Trophoblast cell (in vitro differentiated cells and primary cell): ENCODE data around the gene HBA2.
"Not testable (repeated sequence)": the region's sequence is repeated elsewhere in the genome, so short reads cannot be mapped to it uniquely, and the experiment has no call there.

ENCODE experiments used
- DNase-seq, 2 donors: peaks; one replicate each; pipeline ENCODE4 v3.0.0-alpha.2; 2016
- H2AFZ ChIP-seq: 2 replicates; pipeline ENCODE4 v1.6.1; 2013; ENCODE audit warnings: low read length, moderate library complexity, mild to moderate bottlenecking; ENCODE audit not compliant: insufficient read depth, poor library complexity
- H2AK5ac ChIP-seq: 2 replicates; pipeline ENCODE4 v1.6.1; 2013; ENCODE audit warnings: mild to moderate bottlenecking, low read length
- H2BK120ac ChIP-seq: 2 replicates; pipeline ENCODE4 v1.6.1; 2013; ENCODE audit warnings: low read length, mild to moderate bottlenecking, moderate library complexity; ENCODE audit not compliant: insufficient read depth, poor library complexity
- H2BK12ac ChIP-seq: 2 replicates; pipeline ENCODE4 v1.6.1; 2013; ENCODE audit warnings: mild to moderate bottlenecking, low read length, moderate library complexity
- H2BK5ac ChIP-seq: 2 replicates; pipeline ENCODE4 v1.6.1; 2013; ENCODE audit warnings: low read length, low read depth, moderate library complexity, mild to moderate bottlenecking; ENCODE audit not compliant: poor library complexity
- H3K14ac ChIP-seq: 2 replicates; pipeline ENCODE4 v1.6.1; 2013; ENCODE audit warnings: mild to moderate bottlenecking, low read length
- H3K18ac ChIP-seq: 2 replicates; pipeline ENCODE4 v1.6.1; 2013; ENCODE audit warnings: mild to moderate bottlenecking, low read length
- H3K23ac ChIP-seq: 2 replicates; pipeline ENCODE4 v1.6.1; 2013; ENCODE audit warnings: low read length
- H3K27ac ChIP-seq: 2 replicates; pipeline ENCODE4 v1.5.1; 2013; ENCODE audit warnings: low read depth, mild to moderate bottlenecking, inconsistent platforms, low read length, moderate library complexity
- H3K27me3 ChIP-seq: 2 replicates; pipeline ENCODE4 v1.6.1; 2013; ENCODE audit warnings: inconsistent platforms, mild to moderate bottlenecking, low read length, moderate library complexity; ENCODE audit not compliant: insufficient read depth
- H3K36me3 ChIP-seq, 2 experiments: 1 replicate in 1 of 2; 2 replicates in 1 of 2; pipeline ENCODE4 v1.6.1; 2013; ENCODE audit warnings: low read length in 2 of 2, mild to moderate bottlenecking in 2 of 2, moderate library complexity in 1 of 2; ENCODE audit not compliant: insufficient read depth in 2 of 2, control insufficient read depth in 1 of 2
- H3K4ac ChIP-seq: 2 replicates; pipeline ENCODE4 v1.6.1; 2013; ENCODE audit warnings: low read depth, mild to moderate bottlenecking, low read length, moderate library complexity
- H3K4me1 ChIP-seq, 2 experiments: 1 replicate in 1 of 2; 2 replicates in 1 of 2; pipeline ENCODE4 v1.6.1; 2013; ENCODE audit warnings: low read length in 2 of 2, mild to moderate bottlenecking in 2 of 2, moderate library complexity in 1 of 2; ENCODE audit not compliant: insufficient read depth in 2 of 2, control insufficient read depth in 1 of 2
- H3K4me2 ChIP-seq: 2 replicates; pipeline ENCODE4 v1.6.1; 2013; ENCODE audit warnings: inconsistent platforms, mild to moderate bottlenecking, low read length, moderate library complexity
- H3K4me3 ChIP-seq: 2 replicates; pipeline ENCODE4 v1.5.1; 2013; ENCODE audit warnings: mild to moderate bottlenecking, low read depth, low read length, inconsistent platforms
- H3K79me1 ChIP-seq: one replicate; pipeline ENCODE4 v1.6.1; 2013; ENCODE audit warnings: low read length
- H3K79me2 ChIP-seq: 2 replicates; pipeline ENCODE4 v1.6.1; 2013; ENCODE audit warnings: low read length, mild to moderate bottlenecking; ENCODE audit not compliant: control insufficient read depth, insufficient read depth, poor library complexity
- H3K9ac ChIP-seq: 2 replicates; pipeline ENCODE4 v1.6.1; 2013; ENCODE audit warnings: mild to moderate bottlenecking, low read length
- H3K9me3 ChIP-seq: 2 replicates; pipeline ENCODE4 v1.6.1; 2013; ENCODE audit warnings: low read depth, mild to moderate bottlenecking, control low read depth, inconsistent platforms, low read length; ENCODE audit not compliant: insufficient read depth
- H4K12ac ChIP-seq: 2 replicates; pipeline ENCODE4 v1.6.1; 2013; ENCODE audit warnings: low read depth, mild to moderate bottlenecking, low read length, moderate library complexity
- H4K8ac ChIP-seq: 2 replicates; pipeline ENCODE4 v1.6.1; 2013; ENCODE audit warnings: low read depth, mild to moderate bottlenecking, low read length, moderate library complexity
- H4K91ac ChIP-seq: one replicate; pipeline ENCODE4 v1.6.1; 2013; ENCODE audit warnings: low read depth, mild to moderate bottlenecking, low read length, moderate library complexity
- WGBS: extraction: QIAGEN DNeasy Blood & Tissue Kit; methylation state at CpG from one replicate; pipeline ENCODE4 v1.1.7; 2013; ENCODE audit warnings: missing lambda C conversion rate; ENCODE audit not compliant: insufficient read length, insufficient coverage; ENCODE audit errors: extremely low coverage; 5-methylcytosine and 5-hydroxymethylcytosine counted together

Gene HBA2

DNA sequence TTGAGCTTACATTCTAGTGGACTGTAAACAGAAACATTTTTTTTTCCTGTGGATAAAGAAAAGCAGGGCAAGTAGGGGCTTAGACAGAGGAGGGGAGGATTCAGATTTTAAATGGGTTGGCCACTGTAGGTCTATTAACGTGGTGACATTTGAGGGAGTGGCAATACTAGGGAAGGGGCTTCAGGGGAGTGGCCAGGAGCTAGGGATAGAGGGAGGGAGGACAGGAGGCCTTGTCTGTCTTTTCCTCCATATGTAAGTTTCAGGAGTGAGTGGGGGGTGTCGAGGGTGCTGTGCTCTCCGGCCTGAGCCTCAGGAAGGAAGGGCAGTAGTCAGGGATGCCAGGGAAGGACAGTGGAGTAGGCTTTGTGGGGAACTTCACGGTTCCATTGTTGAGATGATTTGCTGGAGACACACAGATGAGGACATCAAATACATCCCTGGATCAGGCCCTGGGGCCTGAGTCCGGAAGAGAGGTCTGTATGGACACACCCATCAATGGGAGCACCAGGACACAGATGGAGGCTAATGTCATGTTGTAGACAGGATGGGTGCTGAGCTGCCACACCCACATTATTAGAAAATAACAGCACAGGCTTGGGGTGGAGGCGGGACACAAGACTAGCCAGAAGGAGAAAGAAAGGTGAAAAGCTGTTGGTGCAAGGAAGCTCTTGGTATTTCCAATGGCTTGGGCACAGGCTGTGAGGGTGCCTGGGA lies 13.4 kb upstream of the HBA2 start:
- no peak overlapping the region for H2BK5ac ChIP-seq
- no peak overlapping the region for H2BK120ac ChIP-seq
- no peak overlapping the region for H3K18ac ChIP-seq
- no peak overlapping the region for H3K14ac ChIP-seq
- H3K4me2 ChIP-seq: no peak overlapping the region
- WGBS: no CpG with 5 or more reads among the region's 6 CpGs
- H2BK12ac ChIP-seq: no peak overlapping the region
- no peak overlapping the region for H3K9ac ChIP-seq
- peaks cover 4 to 5% of the 10 kb centered on the region in 2 experiments for H3K4me1 ChIP-seq
- no peak overlapping the region for H3K27ac ChIP-seq
- H3K4ac ChIP-seq: no peak overlapping the region
- H4K91ac ChIP-seq: no peak overlapping the region
- H4K12ac ChIP-seq: no peak overlapping the region
- no peaks in the 10 kb centered on the region for H3K79me1 ChIP-seq
- H2AFZ ChIP-seq: no peak overlapping the region
- H3K36me3 ChIP-seq: no peaks in the 10 kb centered on the region
- no peak overlapping the region for H3K23ac ChIP-seq
- H3K27me3 ChIP-seq: peaks cover 28% of the 10 kb centered on the region
- H3K4me3 ChIP-seq: no peak overlapping the region
- H3K79me2 ChIP-seq: no peaks in the 10 kb centered on the region
- DNase-seq: no peak
- H2AK5ac ChIP-seq: no peak overlapping the region
- peaks cover 11% of the 10 kb centered on the region for H3K9me3 ChIP-seq
- H4K8ac ChIP-seq: no peak overlapping the region

DNA sequence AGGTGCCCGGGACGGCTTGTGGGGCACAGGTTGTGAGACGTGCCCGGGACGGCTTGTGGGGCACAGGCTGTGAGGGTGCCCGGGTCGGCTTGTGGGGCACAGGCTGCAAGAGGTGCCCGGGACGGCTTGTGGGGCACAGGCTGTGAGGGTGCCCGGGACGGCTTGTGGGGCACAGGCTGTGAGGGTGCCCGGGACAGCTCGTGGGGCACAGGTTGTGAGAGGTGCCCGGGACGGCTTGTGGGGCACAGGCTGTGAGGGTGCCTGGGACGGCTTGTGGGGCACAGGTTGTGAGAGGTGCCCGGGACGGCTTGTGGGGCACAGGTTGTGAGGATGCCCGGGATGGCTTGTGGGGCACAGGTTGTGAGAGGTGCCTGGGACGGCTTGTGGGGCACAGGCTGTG lies 12.4 kb upstream of the HBA2 start:
- no CpG with 5 or more reads among the region's 20 CpGs for WGBS

DNA sequence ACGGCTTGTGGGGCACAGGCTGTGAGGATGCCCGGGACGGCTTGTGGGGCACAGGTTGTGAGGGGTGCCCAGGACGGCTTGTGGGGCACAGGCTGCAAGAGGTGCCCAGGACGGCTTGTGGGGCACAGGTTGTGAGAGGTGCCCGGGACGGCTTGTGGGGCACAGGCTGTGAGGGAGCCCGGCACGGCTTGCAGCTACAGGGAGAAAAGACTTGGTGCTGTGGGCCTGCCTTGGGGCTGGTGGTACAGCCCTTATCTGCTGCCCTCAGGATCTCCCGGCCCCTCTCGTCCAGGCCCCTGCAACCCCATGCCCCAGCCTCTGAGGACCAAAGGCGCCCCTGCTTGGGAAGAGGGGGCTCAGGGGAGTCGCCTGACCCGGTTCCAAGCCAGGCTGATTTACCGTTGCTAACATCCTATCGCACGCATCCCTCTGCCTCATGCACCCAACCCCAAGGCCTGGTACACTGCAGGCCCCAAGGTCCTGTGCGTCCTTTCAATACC lies 11.9 kb upstream of the HBA2 start:
- no peak overlapping the region for H3K4me3 ChIP-seq
- H2AFZ ChIP-seq: no peak overlapping the region
- H3K9ac ChIP-seq: no peak overlapping the region
- H4K8ac ChIP-seq: no peak overlapping the region
- no peaks in the 10 kb centered on the region for H3K79me2 ChIP-seq
- H3K9me3 ChIP-seq: peaks cover 13% of the 10 kb centered on the region
- WGBS: no CpG with 5 or more reads among the region's 18 CpGs
- H3K23ac ChIP-seq: no peak overlapping the region
- H4K91ac ChIP-seq: no peak overlapping the region
- no peaks in the 10 kb centered on the region for H3K79me1 ChIP-seq
- H3K4ac ChIP-seq: no peak overlapping the region
- no peak overlapping the region for H3K18ac ChIP-seq
- H3K27me3 ChIP-seq: peaks cover 25% of the 10 kb centered on the region
- H2BK5ac ChIP-seq: no peak overlapping the region
- H3K14ac ChIP-seq: no peak overlapping the region
- no peak overlapping the region for H2BK120ac ChIP-seq
- H3K27ac ChIP-seq: no peak overlapping the region
- H4K12ac ChIP-seq: no peak overlapping the region
- no peaks in the 10 kb centered on the region for H3K4me1 ChIP-seq
- no peaks in the 10 kb centered on the region for H3K36me3 ChIP-seq
- H2AK5ac ChIP-seq: no peak overlapping the region
- no peak for DNase-seq
- no peak overlapping the region for H2BK12ac ChIP-seq
- H3K4me2 ChIP-seq: no peak overlapping the region

More for the DNA sequence above, 12.4 kb upstream of the HBA2 start:
- not testable (repeated sequence) for H4K91ac ChIP-seq, H3K27ac ChIP-seq, H3K9ac ChIP-seq, H3K79me2 ChIP-seq, H4K12ac ChIP-seq, H3K4ac ChIP-seq, H4K8ac ChIP-seq, H2BK12ac ChIP-seq, H3K4me1 ChIP-seq, H3K14ac ChIP-seq, DNase-seq, H3K18ac ChIP-seq, H2AK5ac ChIP-seq, H2AFZ ChIP-seq, H3K4me2 ChIP-seq, H3K36me3 ChIP-seq, H3K23ac ChIP-seq, H3K4me3 ChIP-seq, H3K79me1 ChIP-seq, H2BK5ac ChIP-seq, H2BK120ac ChIP-seq
- H3K27me3 ChIP-seq: peaks cover 23% of the 10 kb centered on the region
- peaks cover 13% of the 10 kb centered on the region for H3K9me3 ChIP-seq

- H3K14ac ChIP-seq: no peak overlapping the region
- H3K27me3 ChIP-seq: peaks cover 32% of the 10 kb centered on the region
- H3K4me2 ChIP-seq: no peak overlapping the region
- no peaks in the 10 kb centered on the region for H3K36me3 ChIP-seq
- no peak overlapping the region for H2AK5ac ChIP-seq
- H3K4me1 ChIP-seq: no peaks in the 10 kb centered on the region
- no CpG with 5 or more reads among the region's 13 CpGs for WGBS
- no peak overlapping the region for H3K9ac ChIP-seq
- H2BK120ac ChIP-seq: no peak overlapping the region
- H4K8ac ChIP-seq: no peak overlapping the region
- H3K79me2 ChIP-seq: no peaks in the 10 kb centered on the region
- no peak overlapping the region for H2BK12ac ChIP-seq
- no peak overlapping the region for H3K23ac ChIP-seq
- no peak overlapping the region for H4K12ac ChIP-seq
- no peak for DNase-seq
- no peak overlapping the region for H3K4ac ChIP-seq
- H3K9me3 ChIP-seq: peaks cover 9% of the 10 kb centered on the region
- H3K18ac ChIP-seq: no peak overlapping the region
- no peak overlapping the region for H2BK5ac ChIP-seq
- H3K27ac ChIP-seq: no peak overlapping the region
- no peaks in the 10 kb centered on the region for H3K79me1 ChIP-seq
- no peak overlapping the region for H4K91ac ChIP-seq
- H3K4me3 ChIP-seq: no peak overlapping the region
- no peak overlapping the region for H2AFZ ChIP-seq
Measured at GRCh38 chr16:162271-162991, 10.2 kb upstream of the HBA2 start.
